ENCODE data around the gene CSNK1G3. TPM values are rescaled to one million over a fixed set of nuclear protein-coding genes. Genes with fewer than 3 reads are reported as not detected.
"Not testable (repeated sequence)": the region's sequence is repeated elsewhere in the genome, so short reads cannot be mapped to it uniquely, and the experiment has no call there.

CSNK1G3 gene
- total RNA-seq (2021; ENCODE audit: unreplicated experiment) (40.8 TPM), Bru-seq, nascent RNA (percentile 88 among the genes with signal in this experiment), BruChase-seq, experiment 1, labeled RNA remaining after a 2-hour chase (percentile 80 among the genes with signal in this experiment), BruChase-seq, experiment 2, labeled RNA remaining after a 6-hour chase (percentile 77 among the genes with signal in this experiment)
- polyA plus RNA-seq (2012; ENCODE audit: insufficient read length): 35.8 TPM
- long read RNA-seq, full-length matches to known transcripts: 19 of 104 reads
- long read RNA-seq, partial matches to known transcripts: 4 of 104 reads
- long read RNA-seq, other reads (novel, unspliced or antisense): 81 of 104 reads

DNA sequence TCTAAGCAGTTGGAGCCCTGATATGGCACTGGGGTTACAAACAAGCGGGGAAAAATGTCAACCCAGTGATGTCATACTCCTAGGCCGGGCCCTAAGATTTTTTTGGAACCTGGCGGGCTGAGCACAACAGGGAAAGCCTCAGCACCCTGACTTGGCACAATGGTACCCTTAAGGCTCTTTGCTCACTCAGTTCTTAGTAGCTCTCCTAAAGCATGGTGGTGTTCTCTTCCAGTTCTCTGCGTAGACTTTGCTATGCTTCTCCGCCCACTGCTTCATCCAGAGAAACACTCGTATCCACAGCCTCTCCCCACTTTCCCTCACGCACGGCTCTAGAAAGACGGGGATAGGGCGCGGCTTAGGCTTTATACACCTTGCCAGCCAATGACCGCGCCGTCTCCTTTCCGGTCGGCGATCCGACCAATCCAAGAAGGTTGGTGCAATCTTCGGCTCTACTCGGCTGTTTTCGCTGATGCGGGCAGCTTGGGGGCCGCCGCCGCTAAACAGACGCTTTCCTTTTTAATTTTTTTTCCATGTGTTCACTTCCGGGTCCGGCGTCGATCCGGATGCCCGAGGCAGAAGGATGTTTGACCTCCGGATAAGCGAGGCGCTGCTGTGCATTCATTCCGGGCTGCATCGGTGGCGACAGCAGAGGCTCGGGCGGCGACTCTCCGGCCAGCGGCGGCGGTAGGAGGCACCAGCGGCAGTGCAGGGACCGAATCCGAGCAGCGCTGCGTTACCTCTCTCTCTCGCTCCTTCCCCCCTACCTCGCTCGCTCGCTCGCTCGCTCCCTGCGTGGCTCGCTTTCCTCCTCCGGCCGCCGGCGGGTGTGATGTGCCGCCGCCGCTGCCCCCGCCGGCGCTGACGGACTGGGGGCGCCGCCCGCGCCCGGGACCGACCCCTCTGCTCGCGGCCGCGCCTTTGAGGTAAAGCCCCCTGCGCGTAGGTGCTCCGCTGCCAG is at the start of gene CSNK1G3:
TSS of gene CSNK1G3 (plus strand) at position 530 of the 958 bp plus-strand sequence. CDS start 33,487 bp downstream, outside the sequence.
- peak within 1 kb of the TSS; percentile 71 to 87 for H3K4me3 ChIP-seq (ENCODE audit: low read depth in 2 of 2, low read length in 2 of 2)
- ChIA-PET POLR2A (interaction anchor here (0.6 kb wide), 1 partner anchor 1224 kb away, joined by 7 read pairs; no protein-coding TSS in a partner anchor), CTCF (no interaction called here)
- peaks cover 2% of the 10 kb centered on the region; the same call in 1 of the 2 replicates for H3K36me3 ChIP-seq (ENCODE audit: control insufficient read depth, insufficient read depth, low read length)
- TF ChIP-seq SIN3A (IDR thresholded peaks at IDR 0.05; ENCODE audit: borderline replicate concordance, insufficient read depth, low read depth, low read length): 0 out of 2 replicates have a peak, but pooled peaks have one; percentile 1
- TF ChIP-seq POLR2AphosphoS5 (IDR thresholded peaks at IDR 0.05; ENCODE audit: low read depth, low read length): peak; percentile 99
- TF ChIP-seq TCF7L2 (IDR thresholded peaks at IDR 0.05; ENCODE audit: low read depth, low read length): peak; percentile 97
- TF ChIP-seq REST (IDR thresholded peaks at IDR 0.05; ENCODE audit: insufficient read depth in 1 of 2, low read depth in 2 of 2, low read length in 1 of 2): 0 out of 4 replicates have a peak, but pooled peaks of 1 of the 2 experiments have one; percentile 43
- no peak for TF ChIP-seq CTCF (IDR thresholded peaks at IDR 0.05)
- intact Hi-C loops (cut with micrococcal nuclease; ENCODE audit: unreplicated experiment): loop anchor here (5.0 kb wide), 1 partner anchor 90 kb away; the partner anchor contains the start of gene CEP120
- peak; percentile 98 for ATAC-seq
- H3K4me1 ChIP-seq (ENCODE audit: control insufficient read depth, insufficient read depth, low read length): peaks cover 24% of the 10 kb centered on the region
- in situ Hi-C loops (cut with HindIII; ENCODE audit: low pct_unique_long_range_greater_than_20kb, low sequenced_read_pairs): no loop called here
- no peaks in the 10 kb centered on the region; the same call in 1 of the 2 replicates for H3K27me3 ChIP-seq (ENCODE audit: control insufficient read depth, insufficient read depth, low read length)
- DNase-seq (ENCODE audit: low read depth, low spot score): peak; percentile 90
- H3K9me3 ChIP-seq (ENCODE audit: control insufficient read depth, insufficient read depth, low read depth, low read length): no peaks in the 10 kb centered on the region
- no TSS peak for BruUV-seq (replicated peaks)
- H3K27ac ChIP-seq (ENCODE audit: low read length): peak within 1 kb of the TSS; percentile 95

- ATAC-seq; H3K27me3 ChIP-seq (ENCODE audit: control insufficient read depth, insufficient read depth, low read length); H3K27ac ChIP-seq (ENCODE audit: low read length); H3K4me1 ChIP-seq (ENCODE audit: control insufficient read depth, insufficient read depth, low read length); CTCF ChIA-PET; BruUV-seq (replicated peaks); H3K9me3 ChIP-seq (ENCODE audit: control insufficient read depth, insufficient read depth, low read depth, low read length); intact Hi-C loops (cut with micrococcal nuclease; ENCODE audit: unreplicated experiment); DNase-seq (ENCODE audit: low read depth, low spot score); in situ Hi-C loops (cut with HindIII; ENCODE audit: low pct_unique_long_range_greater_than_20kb, low sequenced_read_pairs); H3K4me3 ChIP-seq (ENCODE audit: low read depth in 2 of 2, low read length in 2 of 2); H3K36me3 ChIP-seq (ENCODE audit: control insufficient read depth, insufficient read depth, low read length): not testable (repeated sequence)
- POLR2A ChIA-PET: interaction anchor here (0.7 kb wide), 1 partner anchor 24 kb away, joined by 3 read pairs; no protein-coding TSS in a partner anchor
Measured at GRCh38 chr5:123466839-123467238, 45.1 kb upstream of the CSNK1G3 start.

Data from Panc1 (cell line).